SU-DHL-6 (cell line): Measurements from ENCODE around the gene CYP26B1.

Experiments
- H2AFZ ChIP-seq: fragments of 200-600 bp; sonication (generic); 2 replicates; pipeline ENCODE4 v1.6.1; 2014; ENCODE audit warnings: low read depth, mild to moderate bottlenecking, moderate library complexity, mixed read lengths, antibody characterized with exemption, low read length; ENCODE audit not compliant: severe bottlenecking
- H3F3A ChIP-seq: fragments of 200-600 bp; shearing (Covaris generic); 2 replicates; pipeline ENCODE4 v1.6.0; 2016; ENCODE audit warnings: antibody characterized with exemption, mild to moderate bottlenecking; ENCODE audit not compliant: insufficient read depth
- H3K27ac ChIP-seq: fragments of 200-600 bp; sonication (generic); 2 replicates; pipeline ENCODE4 v1.5.1; 2016; ENCODE audit warnings: low read depth, mild to moderate bottlenecking, low read length, moderate library complexity, mixed read lengths
- H3K27me3 ChIP-seq: fragments of 200-600 bp; sonication (generic), shearing (Covaris generic); 2 replicates; pipeline ENCODE4 v1.6.0; 2014; ENCODE audit warnings: mild to moderate bottlenecking, low read length
- H3K36me3 ChIP-seq: fragments of 200-600 bp; sonication (generic); 2 replicates; pipeline ENCODE4 v1.6.1; 2014; ENCODE audit warnings: mild to moderate bottlenecking, low read length, mixed read lengths
- H3K4me2 ChIP-seq: fragments of 300-600, 200-600 bp; shearing (Covaris generic), sonication (generic); 2 replicates; pipeline ENCODE4 v1.6.0; 2014; ENCODE audit warnings: low read length, low read depth, mild to moderate bottlenecking; ENCODE audit not compliant: poor library complexity, severe bottlenecking
- H3K4me3 ChIP-seq: fragments of 200-600 bp; sonication (generic); 2 replicates; pipeline ENCODE4 v1.5.1; 2014; ENCODE audit warnings: antibody characterized with exemption, low read length, mild to moderate bottlenecking, mixed read lengths; ENCODE audit not compliant: insufficient read depth, poor library complexity, severe bottlenecking
- H3K79me2 ChIP-seq: fragments of 200-600 bp; sonication (generic); 2 replicates; pipeline ENCODE4 v1.6.1; 2014; ENCODE audit warnings: mild to moderate bottlenecking, low read length, moderate library complexity; ENCODE audit not compliant: insufficient read depth
- H3K9ac ChIP-seq: fragments of 200-600 bp; sonication (generic); 2 replicates; pipeline ENCODE4 v1.7.0; 2014; ENCODE audit warnings: mild to moderate bottlenecking, low read length
- H3K9me2 ChIP-seq: fragments of 200-600 bp; sonication (generic); replicated peaks from 2 replicates; pipeline ENCODE4 v1.6.1; 2014; ENCODE audit warnings: low read length; ENCODE audit not compliant: insufficient read depth
- H3K9me3 ChIP-seq: fragments of 200-600 bp; sonication (generic); 2 replicates; pipeline ENCODE4 v1.6.1; 2014; ENCODE audit warnings: low read length, mixed read lengths; ENCODE audit not compliant: insufficient read depth
- H4K20me1 ChIP-seq: fragments of 200-600 bp; sonication (generic); 2 replicates; pipeline ENCODE4 v1.6.1; 2014; ENCODE audit warnings: low read depth, mild to moderate bottlenecking, antibody characterized with exemption, low read length, moderate library complexity, mixed read lengths
- EZH2phosphoT487 ChIP-seq: fragments of 200-600 bp; sonication (generic), shearing (Covaris generic); conservative IDR thresholded peaks from 2 replicates; pipeline ENCODE4 v1.6.1; 2018; ENCODE audit warnings: mild to moderate bottlenecking, antibody characterized with exemption, low read length, moderate library complexity, mixed read lengths
- TF ChIP-seq, protein P1 (sequence below): fragments of 200-600 bp; sonication (generic); IDR thresholded peaks from one replicate; pipeline ENCODE4 v1.5.1; 2017; ENCODE audit warnings: antibody characterized with exemption, mild to moderate bottlenecking, low read length, moderate library complexity; ENCODE audit not compliant: insufficient read depth, poor library complexity, severe bottlenecking

CYP26B1 gene

DNA sequence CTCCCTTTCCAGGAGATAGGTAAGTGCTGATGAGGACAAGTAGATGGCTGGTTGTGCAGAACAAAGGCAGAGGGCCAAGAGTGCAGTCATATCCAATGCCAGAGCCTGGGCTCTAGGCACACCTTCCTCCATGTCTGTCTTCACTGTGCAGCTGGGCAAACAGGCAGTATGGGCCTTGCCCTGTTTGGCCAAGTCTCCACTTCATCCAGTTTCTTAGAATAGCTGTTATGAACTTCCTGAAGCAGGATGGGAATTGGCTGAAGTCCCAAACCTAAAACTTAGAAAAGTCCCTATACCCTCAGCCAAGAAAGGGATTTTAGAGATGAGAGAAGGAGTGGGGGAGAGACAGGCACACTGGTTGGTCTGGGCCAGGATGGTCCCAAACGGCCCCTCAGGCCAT, 37.5 kb upstream of the CYP26B1 start:
- no peaks in the 10 kb centered on the region for H3F3A ChIP-seq
- no peak overlapping the region for H3K4me2 ChIP-seq
- H3K36me3 ChIP-seq: no peaks in the 10 kb centered on the region
- peaks cover 3% of the 10 kb centered on the region; the same call in 1 of the 2 replicates for H3K9me3 ChIP-seq
- H3K9me2 ChIP-seq: no peaks in the 10 kb centered on the region
- no peaks in the 10 kb centered on the region for H3K27me3 ChIP-seq
- no peaks in the 10 kb centered on the region for H3K79me2 ChIP-seq
- no peak overlapping the region for H3K27ac ChIP-seq
- no peak for TF ChIP-seq EZH2phosphoT487
- TF ChIP-seq, protein P1, sequence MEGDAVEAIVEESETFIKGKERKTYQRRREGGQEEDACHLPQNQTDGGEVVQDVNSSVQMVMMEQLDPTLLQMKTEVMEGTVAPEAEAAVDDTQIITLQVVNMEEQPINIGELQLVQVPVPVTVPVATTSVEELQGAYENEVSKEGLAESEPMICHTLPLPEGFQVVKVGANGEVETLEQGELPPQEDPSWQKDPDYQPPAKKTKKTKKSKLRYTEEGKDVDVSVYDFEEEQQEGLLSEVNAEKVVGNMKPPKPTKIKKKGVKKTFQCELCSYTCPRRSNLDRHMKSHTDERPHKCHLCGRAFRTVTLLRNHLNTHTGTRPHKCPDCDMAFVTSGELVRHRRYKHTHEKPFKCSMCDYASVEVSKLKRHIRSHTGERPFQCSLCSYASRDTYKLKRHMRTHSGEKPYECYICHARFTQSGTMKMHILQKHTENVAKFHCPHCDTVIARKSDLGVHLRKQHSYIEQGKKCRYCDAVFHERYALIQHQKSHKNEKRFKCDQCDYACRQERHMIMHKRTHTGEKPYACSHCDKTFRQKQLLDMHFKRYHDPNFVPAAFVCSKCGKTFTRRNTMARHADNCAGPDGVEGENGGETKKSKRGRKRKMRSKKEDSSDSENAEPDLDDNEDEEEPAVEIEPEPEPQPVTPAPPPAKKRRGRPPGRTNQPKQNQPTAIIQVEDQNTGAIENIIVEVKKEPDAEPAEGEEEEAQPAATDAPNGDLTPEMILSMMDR: no peak
- H4K20me1 ChIP-seq: no peaks in the 10 kb centered on the region
- no peak overlapping the region for H3K4me3 ChIP-seq
- H3K9ac ChIP-seq: no peak overlapping the region
- no peak overlapping the region for H2AFZ ChIP-seq

DNA sequence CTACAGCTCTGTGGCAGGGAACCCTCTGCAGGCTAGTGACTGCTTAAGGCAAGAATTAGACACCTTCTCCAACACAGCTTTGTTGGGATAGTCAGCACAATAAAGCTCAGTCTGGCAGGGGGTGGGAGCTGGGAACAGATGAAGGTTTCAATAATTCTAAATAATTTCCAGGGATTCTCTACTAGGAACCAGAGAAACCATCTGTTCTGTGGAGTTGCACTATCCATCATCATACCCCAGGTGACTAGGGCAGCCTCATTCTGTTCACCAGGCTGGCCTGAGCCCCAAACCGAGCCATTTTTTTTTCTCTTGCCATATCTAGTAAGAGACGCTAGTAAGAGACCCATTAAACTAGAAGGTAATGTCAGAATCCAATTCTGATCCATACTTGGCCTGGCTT, 35.8 kb upstream of the CYP26B1 start:
- Histone ChIP-seq H3K9ac (no peak overlapping the region), H3K79me2 (no peaks in the 10 kb centered on the region), H3K36me3 (no peaks in the 10 kb centered on the region), H3K27ac (no peak overlapping the region), H4K20me1 (no peaks in the 10 kb centered on the region), H3K27me3 (no peaks in the 10 kb centered on the region), H3F3A (no peaks in the 10 kb centered on the region), H2AFZ (no peak overlapping the region), H3K9me3 (peaks cover 3% of the 10 kb centered on the region; the same call in 1 of the 2 replicates), H3K4me2 (no peak overlapping the region), H3K4me3 (no peak overlapping the region), H3K9me2 (no peaks in the 10 kb centered on the region)
- no peak for TF ChIP-seq EZH2phosphoT487
- TF ChIP-seq, protein P1: no peak

DNA sequence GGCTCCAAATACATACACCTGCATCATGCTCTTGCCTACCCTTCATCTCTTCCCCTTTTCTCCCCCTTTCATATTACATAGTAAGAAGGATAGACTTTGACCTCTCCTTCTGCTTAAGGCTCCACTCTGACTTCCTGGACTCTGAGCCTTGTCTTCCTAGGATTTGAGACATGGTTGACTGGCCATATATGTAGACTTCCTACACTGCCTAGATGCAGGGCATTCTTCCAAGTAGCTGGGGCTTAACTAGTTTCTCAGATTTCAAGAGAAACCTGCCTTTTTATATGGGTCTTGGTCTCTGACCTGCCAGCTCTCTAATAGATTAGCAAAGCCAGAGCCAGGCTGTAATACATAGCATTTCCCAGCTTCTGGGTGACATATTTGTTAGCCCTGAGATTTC, 35.4 kb upstream of the CYP26B1 start:
- Histone ChIP-seq H3K79me2 (no peaks in the 10 kb centered on the region), H4K20me1 (no peaks in the 10 kb centered on the region), H3K27me3 (no peaks in the 10 kb centered on the region), H3K9me3 (peaks cover 3% of the 10 kb centered on the region; the same call in 1 of the 2 replicates), H3K9ac (no peak overlapping the region), H2AFZ (no peak overlapping the region), H3K9me2 (no peaks in the 10 kb centered on the region), H3K4me3 (no peak overlapping the region), H3K4me2 (no peak overlapping the region), H3K27ac (no peak overlapping the region), H3K36me3 (no peaks in the 10 kb centered on the region), H3F3A (no peaks in the 10 kb centered on the region)
- no peak for TF ChIP-seq EZH2phosphoT487
- TF ChIP-seq, protein P1: no peak

DNA sequence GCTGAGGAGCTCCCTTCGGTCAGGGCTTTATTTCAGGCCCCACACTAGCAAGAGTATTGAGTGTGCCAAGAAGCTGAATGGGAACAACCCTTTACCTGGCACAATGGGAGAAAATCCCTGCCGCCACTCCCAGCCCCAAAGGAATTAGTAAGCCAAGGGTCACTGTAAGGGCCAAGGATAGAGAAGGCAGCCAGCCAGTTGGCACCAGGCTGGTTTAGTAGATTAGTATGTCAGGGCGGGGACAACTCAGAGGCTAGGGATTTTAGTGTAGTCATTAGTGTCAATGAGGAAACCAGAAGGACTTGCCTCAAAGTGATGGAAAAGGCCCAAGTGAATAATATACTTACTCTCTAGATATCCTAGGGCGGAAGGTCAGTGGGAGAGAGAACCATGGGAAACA, 34.9 kb upstream of the CYP26B1 start:
- Histone ChIP-seq H3F3A (no peaks in the 10 kb centered on the region), H3K79me2 (no peaks in the 10 kb centered on the region), H3K9me2 (no peaks in the 10 kb centered on the region), H4K20me1 (no peaks in the 10 kb centered on the region), H3K4me3 (no peak overlapping the region), H3K27ac (no peak overlapping the region), H3K36me3 (no peaks in the 10 kb centered on the region), H3K4me2 (no peak overlapping the region), H3K9ac (no peak overlapping the region), H2AFZ (no peak overlapping the region), H3K27me3 (no peaks in the 10 kb centered on the region), H3K9me3 (peaks cover 3% of the 10 kb centered on the region; the same call in 1 of the 2 replicates)
- no peak for TF ChIP-seq EZH2phosphoT487
- TF ChIP-seq, protein P1: no peak
